HS-5 (cell line): Measurements from ENCODE around the gene AKIP1.
"Not testable (repeated sequence)": the region's sequence is repeated elsewhere in the genome, so short reads cannot be mapped to it uniquely, and the experiment has no call there.

ENCODE experiments used
- DNase-seq: peaks from one replicate; pipeline ENCODE4 v3.0.0-alpha.2; 2012; ENCODE audit warnings: low read depth

Gene AKIP1

GRCh38 chr11:8917157-8917825, 6.3 kb downstream of the AKIP1 start:
- DNase-seq = peak; percentile 86

DNA sequence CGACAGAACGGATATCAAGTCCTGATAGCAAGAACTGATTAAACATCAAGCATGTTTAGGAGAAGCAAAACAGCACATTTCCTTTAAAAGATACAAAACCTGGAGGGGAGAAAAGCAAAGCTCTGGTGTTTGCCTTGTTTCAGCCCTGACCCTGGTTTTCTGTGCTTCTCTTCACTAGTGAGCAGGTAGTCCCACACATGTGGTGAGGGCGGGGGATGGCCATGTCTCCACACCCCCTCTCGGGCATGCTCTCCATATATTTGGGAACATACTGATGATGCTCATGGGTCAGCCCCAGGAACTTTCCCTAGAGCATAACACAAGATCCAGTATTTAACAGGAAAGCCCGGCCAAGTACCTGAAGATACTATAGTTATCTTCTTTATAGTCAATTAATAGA, 11.7 kb downstream of the AKIP1 start:
- no peak for DNase-seq

GRCh38 chr11:8925711-8926110, 14.7 kb downstream of the AKIP1 start:
- DNase-seq = no peak

DNA sequence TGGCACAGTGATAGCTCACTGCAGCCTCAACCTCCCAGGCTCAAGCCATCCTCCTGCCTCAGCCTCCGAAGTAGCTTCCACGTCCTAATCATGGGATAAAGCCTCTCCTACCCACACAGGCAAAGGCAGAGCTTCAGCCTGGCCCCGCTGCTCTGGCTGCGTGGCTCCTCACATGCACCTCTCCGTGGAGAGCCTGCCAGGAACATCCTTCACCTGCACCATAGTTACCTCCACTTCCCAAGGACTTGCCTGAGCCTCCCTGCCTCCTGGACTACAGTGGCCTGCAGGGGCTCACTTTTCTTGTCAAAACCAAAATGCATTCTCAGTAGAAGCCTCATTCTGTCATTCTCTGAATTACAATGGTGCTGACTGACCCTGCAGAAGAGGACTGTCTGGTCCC, 15.2 kb downstream of the AKIP1 start:
- no peak for DNase-seq

DNA sequence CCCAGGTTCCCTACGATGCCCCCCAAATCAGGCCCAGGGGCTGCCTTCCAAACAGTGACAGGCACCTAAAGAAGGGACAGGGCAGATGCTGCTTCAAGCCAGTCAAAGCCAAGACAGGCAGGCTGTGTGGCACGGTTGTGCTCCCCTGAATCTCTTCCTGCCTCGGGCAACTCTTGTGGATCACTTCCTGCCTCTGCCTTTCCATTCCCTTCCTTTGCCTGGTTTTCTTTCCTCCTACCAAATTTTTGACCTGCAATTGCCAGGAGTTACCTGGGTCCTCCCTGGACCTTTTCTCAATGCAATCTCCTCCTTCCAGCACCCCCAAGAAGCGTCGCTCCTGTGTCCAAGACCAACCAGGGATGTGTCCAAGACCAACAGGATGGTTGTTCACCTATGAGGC, 16.2 kb downstream of the AKIP1 start:
- no peak for DNase-seq

GRCh38 chr11:8928205-8928604, 17.2 kb downstream of the AKIP1 start:
- no peak for DNase-seq

DNA sequence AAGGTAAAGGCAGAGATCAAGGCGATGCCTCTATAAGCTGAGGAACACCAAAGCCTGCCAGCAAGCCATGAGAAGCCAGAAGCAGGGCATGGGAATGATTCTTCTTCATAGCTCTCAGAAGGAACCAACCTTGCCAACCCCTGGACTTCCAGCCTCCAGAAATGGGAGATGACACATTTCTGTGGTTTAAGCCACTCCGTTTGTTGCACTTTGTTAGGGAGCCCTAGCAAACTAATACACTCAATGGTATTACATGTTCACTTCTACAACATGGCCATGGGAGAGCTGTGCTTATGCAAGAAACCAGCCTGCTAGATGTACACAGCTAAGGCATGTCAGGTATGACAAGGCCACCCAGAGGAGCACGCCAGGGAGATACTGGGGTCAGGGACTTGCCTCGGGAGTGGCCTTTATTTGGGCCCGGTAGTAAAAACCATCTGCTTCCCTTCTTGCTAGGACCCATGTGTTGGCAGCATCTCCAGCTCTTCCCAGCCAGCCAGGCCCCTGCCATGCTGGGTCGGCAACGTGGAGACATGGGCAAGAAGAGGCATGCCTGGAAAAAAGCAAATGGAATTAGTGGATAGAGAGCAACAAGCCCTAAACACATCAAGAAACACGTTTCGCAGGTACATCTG, 18.1 kb downstream of the AKIP1 start:
- no peak for DNase-seq

GRCh38 chr11:8930456-8931175, 19.6 kb downstream of the AKIP1 start:
- no peak for DNase-seq

GRCh38 chr11:8932564-8933180, 21.7 kb downstream of the AKIP1 start, which contains the start of gene C11orf16:
Gene C11orf16, minus strand, starts transcription at chr11:8932947. Its CDS starts 639 bp downstream, at chr11:8932308.
- no peak for DNase-seq

DNA sequence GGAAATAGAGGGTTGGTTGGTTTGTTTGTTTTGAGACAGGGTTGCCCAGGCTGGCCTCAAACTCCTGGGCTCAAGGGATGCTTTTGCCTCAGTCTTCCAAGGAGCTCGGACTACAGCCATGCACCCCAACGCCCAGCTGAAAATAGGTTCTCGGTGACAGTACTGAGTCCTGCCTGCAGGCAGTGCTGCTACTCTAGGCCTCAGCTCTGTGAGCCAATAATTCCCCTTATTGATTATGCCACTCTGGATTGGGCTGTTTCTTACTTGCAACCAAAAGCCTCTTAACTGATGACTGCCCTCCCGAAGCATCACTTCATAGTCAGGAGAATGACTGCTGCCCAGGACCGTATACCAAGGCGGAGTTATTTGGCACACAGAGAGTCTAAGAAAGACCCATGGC, 22.9 kb downstream of the AKIP1 start:
- DNase-seq = no peak

- DNase-seq = peak; percentile 59
Observed at GRCh38 chr11:8934742-8935488, 23.9 kb downstream of the AKIP1 start.

- not testable (repeated sequence) for DNase-seq
Observed at GRCh38 chr11:8935789-8936188, 24.8 kb downstream of the AKIP1 start.

DNA sequence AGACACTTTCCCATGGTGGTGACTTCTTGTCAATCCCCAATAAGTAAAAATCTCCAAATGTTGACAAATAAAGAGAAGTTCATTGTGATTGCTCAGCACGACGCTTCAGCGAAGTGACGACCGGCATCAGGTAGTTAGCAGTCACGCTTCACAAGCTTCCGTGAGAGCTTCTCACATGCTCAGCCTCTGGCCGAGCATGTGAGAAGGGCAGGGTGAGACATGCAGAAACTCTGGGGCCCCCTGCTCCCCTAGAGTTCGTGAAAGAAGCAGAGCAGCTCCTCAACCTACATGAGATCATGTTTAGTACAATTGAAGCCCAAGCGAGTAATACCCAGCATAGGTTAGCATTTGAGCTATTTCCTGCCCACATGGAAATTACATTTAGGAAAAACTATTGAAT, 26.2 kb downstream of the AKIP1 start:
- no peak for DNase-seq

DNA sequence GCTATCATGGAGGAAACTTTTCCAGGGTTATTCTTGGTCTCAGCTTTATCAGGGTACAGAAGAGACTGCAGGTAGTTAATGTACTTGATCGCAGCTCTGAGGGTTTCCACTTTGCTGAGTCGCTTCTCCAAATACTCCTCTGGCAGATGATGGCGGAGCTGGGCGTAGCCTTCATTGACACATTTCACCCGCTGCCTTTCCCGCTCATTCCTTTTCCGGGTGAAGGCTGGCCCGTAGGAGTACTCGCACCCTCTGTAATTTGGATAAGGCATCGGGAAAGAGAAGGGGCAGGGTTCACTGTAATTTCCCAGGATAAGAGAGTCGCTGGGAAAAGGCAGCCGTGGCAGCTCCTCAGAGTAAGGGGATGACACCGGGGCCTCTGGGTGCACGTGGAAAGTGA, 26.7 kb downstream of the AKIP1 start:
- DNase-seq = no peak

GRCh38 chr11:8941341-8942103, 30.5 kb downstream of the AKIP1 start:
- no peak for DNase-seq

GRCh38 chr11:8942518-8943066, 31.6 kb downstream of the AKIP1 start, which contains the start of gene ASCL3:
Gene ASCL3, minus strand, starts transcription at chr11:8943016. Its CDS starts 4,855 bp downstream, at chr11:8938161.
- DNase-seq = no peak

DNA sequence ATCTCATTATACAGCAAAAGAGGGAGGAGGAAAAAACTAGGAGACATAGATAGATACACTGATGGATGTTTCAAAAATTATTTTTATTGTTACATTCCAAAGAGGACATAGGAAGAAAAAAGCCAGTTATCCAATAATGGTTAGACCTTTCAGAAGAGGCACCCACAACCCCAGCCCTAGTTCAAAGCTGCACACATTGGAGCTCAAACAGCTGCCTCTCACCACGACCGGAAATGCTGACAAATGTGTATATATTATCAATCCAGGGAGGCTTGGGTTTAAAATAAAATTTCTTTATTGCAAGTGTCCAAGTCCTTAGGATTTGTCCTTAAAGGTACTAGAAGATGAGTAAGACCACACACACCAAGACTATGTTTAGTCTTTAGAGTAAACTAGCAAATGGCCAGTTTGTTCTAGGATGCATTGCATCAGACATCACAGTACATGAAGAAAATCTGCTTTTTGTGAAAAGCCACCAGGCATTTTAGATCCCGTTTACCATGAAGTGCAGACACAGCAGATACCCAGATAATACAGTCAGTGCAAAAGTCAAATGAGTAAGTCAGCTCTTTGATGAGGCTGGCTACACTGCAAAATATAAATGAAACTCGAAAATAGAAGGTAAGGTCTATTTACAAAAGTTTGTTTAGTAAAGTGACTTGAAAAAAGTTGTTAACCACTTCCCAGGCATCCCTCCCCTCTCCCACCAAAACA, 36.4 kb downstream of the AKIP1 start:
- no peak for DNase-seq

DNA sequence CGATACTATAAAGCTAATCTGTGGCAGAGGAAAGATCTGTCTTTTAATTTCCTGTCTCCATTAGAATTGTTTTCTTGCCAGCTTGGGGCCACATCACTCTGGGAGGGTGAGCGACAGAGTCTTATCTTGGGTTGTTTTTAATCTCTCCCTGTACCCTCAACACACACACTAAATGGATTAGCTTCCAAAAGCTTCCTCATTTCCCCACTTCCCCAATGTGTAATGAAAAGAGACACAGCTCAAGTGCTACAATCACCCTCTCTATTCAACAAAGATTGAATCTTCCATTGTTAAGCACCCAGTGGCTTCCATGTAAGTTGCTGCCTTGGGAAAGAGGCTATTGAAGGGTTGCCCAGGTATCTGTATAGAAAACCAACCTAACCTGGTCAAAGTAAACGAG, 37.9 kb downstream of the AKIP1 start:
- DNase-seq = no peak

GRCh38 chr11:8956860-8957259, 45.9 kb downstream of the AKIP1 start:
- no peak for DNase-seq

GRCh38 chr11:8959546-8960166, 48.7 kb downstream of the AKIP1 start:
- peak; percentile 67 for DNase-seq
